CD8-positive, alpha-beta memory T cell (primary cell): ENCODE data around the gene TNIK. TPM values are rescaled to one million over a fixed set of nuclear protein-coding genes. Genes with fewer than 3 reads are reported as not detected.

ENCODE experiments used
- CTCF ChIA-PET: fragments of 350-600 bp; sonication (Branson Sonifier 250); formaldehyde crosslinking; loops from one replicate; lab custom pipeline; 2021; ENCODE audit warnings: antibody characterized with exemption; lab: Charles Lee
- POLR2A ChIA-PET: fragments of 350-600 bp; sonication (Branson Sonifier 250); formaldehyde crosslinking; loops from one replicate; lab custom pipeline; 2021; ENCODE audit warnings: antibody characterized with exemption; lab: Charles Lee
- DNase-seq, 5 donors: peaks; one replicate each; pipeline versions ENCODE4 v3.0.0 to v3.0.0-alpha.2; 2020 to 2022; ENCODE audit warnings: mixed read lengths in 1 of 5
- H3K27ac ChIP-seq: one replicate; pipeline ENCODE4 v1.7.0; 2013; ENCODE audit warnings: low read depth, mild to moderate bottlenecking, low read length, moderate library complexity
- H3K27me3 ChIP-seq: 2 replicates; pipeline ENCODE4 v1.7.0; 2013; ENCODE audit warnings: low read length, mild to moderate bottlenecking; ENCODE audit not compliant: insufficient read depth, poor library complexity, severe bottlenecking
- H3K36me3 ChIP-seq: 2 replicates; pipeline ENCODE4 v1.7.0; 2013; ENCODE audit warnings: mild to moderate bottlenecking, low read length, moderate library complexity; ENCODE audit not compliant: insufficient read depth
- H3K4me1 ChIP-seq: 2 replicates; pipeline ENCODE4 v1.7.0; 2013; ENCODE audit warnings: mild to moderate bottlenecking, low read length, moderate library complexity; ENCODE audit not compliant: insufficient read depth
- H3K4me3 ChIP-seq: 2 replicates; pipeline ENCODE4 v1.7.0; 2013; ENCODE audit warnings: mild to moderate bottlenecking, low read length
- H3K9me3 ChIP-seq: 2 replicates; pipeline ENCODE4 v1.7.0; 2013; ENCODE audit warnings: mild to moderate bottlenecking, low read length
- H3K27ac Mint-ChIP-seq, 8 donors: one replicate each; pipeline ENCODE4 v1.8.0; 2020 to 2021; ENCODE audit warnings: mixed read lengths in 8 of 8, mild to moderate bottlenecking in 6 of 8, inconsistent platforms in 3 of 8, moderate library complexity in 3 of 8
- H3K27me3 Mint-ChIP-seq, 2 donors: one replicate each; pipeline ENCODE4 v1.8.0; 2020 to 2021; ENCODE audit warnings: mixed read lengths in 2 of 2, mild to moderate bottlenecking in 1 of 2, moderate library complexity in 1 of 2
- H3K36me3 Mint-ChIP-seq, 3 donors: one replicate each; pipeline ENCODE4 v1.8.0; 2020 to 2021; ENCODE audit warnings: mixed read lengths in 3 of 3, inconsistent platforms in 1 of 3, mild to moderate bottlenecking in 1 of 3
- H3K4me1 Mint-ChIP-seq, 3 donors: one replicate each; pipeline ENCODE4 v1.8.0; 2020 to 2021; ENCODE audit warnings: mixed read lengths in 3 of 3, inconsistent platforms in 1 of 3, mild to moderate bottlenecking in 1 of 3
- H3K4me3 Mint-ChIP-seq, 7 donors: one replicate each; pipeline ENCODE4 v1.8.0; 2020 to 2021; ENCODE audit warnings: mixed read lengths in 7 of 7, mild to moderate bottlenecking in 6 of 7, moderate library complexity in 4 of 7, inconsistent platforms in 2 of 7
- H3K9me3 Mint-ChIP-seq, 5 donors: one replicate each; pipeline ENCODE4 v1.8.0; 2020 to 2022; ENCODE audit warnings: mixed read lengths in 5 of 5, mild to moderate bottlenecking in 3 of 5, moderate library complexity in 2 of 5, inconsistent platforms in 1 of 5
- polyA plus RNA-seq: library from polyadenylated mRNA; unstranded; fragments of 300-500 nt; fragmentation: Illumina TruSeq; gene quantifications from one replicate; pipeline ENCODE4 v1.2.3, GENCODE V29; 2021
- total RNA-seq, 2 experiments: library from RNA; stranded (reverse); gene quantifications; one replicate each; pipeline ENCODE4 v1.2.3, GENCODE V29; 2021

Gene TNIK
- total and polyA plus RNA-seq, 3 experiments from 2014 or later = 15.9 to 19.2 (median 17.7) TPM

- DNase-seq = no peak
- no peak overlapping the region for H3K4me3 ChIP-seq
- CTCF ChIA-PET = no interaction called here
- no peaks in the 10 kb centered on the region for H3K9me3 Mint-ChIP-seq
- POLR2A ChIA-PET = no interaction called here
- H3K36me3 ChIP-seq = peaks cover 43% of the 10 kb centered on the region
- H3K27ac ChIP-seq = no peak overlapping the region
- peaks cover 37 to 89% (median 52%) of the 10 kb centered on the region in 3 donors for H3K36me3 Mint-ChIP-seq
- H3K4me1 Mint-ChIP-seq = no peaks in the 10 kb centered on the region
- H3K27me3 Mint-ChIP-seq = no peaks in the 10 kb centered on the region
- H3K4me1 ChIP-seq = no peaks in the 10 kb centered on the region
- no peak overlapping the region for H3K27ac Mint-ChIP-seq
- no peak overlapping the region for H3K4me3 Mint-ChIP-seq
- H3K27me3 ChIP-seq = no peaks in the 10 kb centered on the region
- H3K9me3 ChIP-seq = no peaks in the 10 kb centered on the region
Measured at GRCh38 chr3:171066206-171066605, 394.0 kb downstream of the TNIK start.

GRCh38 chr3:171065732-171066131 is 394.5 kb downstream of the TNIK start:
- Histone ChIP-seq H3K9me3 (no peaks in the 10 kb centered on the region), H3K4me1 (no peaks in the 10 kb centered on the region), H3K36me3 (peaks cover 42% of the 10 kb centered on the region), H3K27me3 (no peaks in the 10 kb centered on the region), H3K27ac (no peak overlapping the region), H3K4me3 (no peak overlapping the region)
- Mint-ChIP-seq H3K27ac (no peak overlapping the region), H3K27me3 (no peaks in the 10 kb centered on the region), H3K4me3 (no peak overlapping the region), H3K9me3 (no peaks in the 10 kb centered on the region), H3K4me1 (no peaks in the 10 kb centered on the region), H3K36me3 (peaks cover 37 to 87% (median 51%) of the 10 kb centered on the region in 3 donors)
- ChIA-PET CTCF (no interaction called here), POLR2A (no interaction called here)
- no peak for DNase-seq

DNA sequence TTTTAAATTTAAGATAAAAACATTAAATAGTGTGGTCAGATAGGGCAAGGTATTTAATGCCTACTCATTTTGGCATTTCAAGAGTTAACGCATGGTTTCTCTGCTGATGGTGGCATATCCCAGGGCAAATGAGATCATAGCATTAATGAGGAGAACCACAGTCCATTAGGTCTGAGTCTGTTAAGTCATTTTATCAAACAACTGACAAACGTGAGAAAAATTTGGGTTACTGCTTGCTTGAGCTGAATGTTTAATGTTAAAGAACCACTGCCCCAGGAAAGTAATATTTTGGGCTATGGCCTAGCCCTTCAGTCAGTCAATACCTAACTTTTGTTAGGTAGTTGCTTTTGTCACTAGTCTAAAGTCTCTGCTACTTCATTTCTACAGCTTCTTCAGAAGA is 395.7 kb downstream of the TNIK start:
- no peak overlapping the region for H3K27ac Mint-ChIP-seq
- peaks cover 26 to 76% (median 43%) of the 10 kb centered on the region in 3 donors for H3K36me3 Mint-ChIP-seq
- no peaks in the 10 kb centered on the region for H3K27me3 Mint-ChIP-seq
- Histone ChIP-seq H3K36me3 (peaks cover 29% of the 10 kb centered on the region), H3K9me3 (no peaks in the 10 kb centered on the region), H3K4me3 (no peak overlapping the region), H3K4me1 (no peaks in the 10 kb centered on the region), H3K27ac (no peak overlapping the region), H3K27me3 (no peaks in the 10 kb centered on the region)
- H3K4me3 Mint-ChIP-seq = no peak overlapping the region
- POLR2A ChIA-PET = no interaction called here
- DNase-seq = no peak
- CTCF ChIA-PET = no interaction called here
- H3K9me3 Mint-ChIP-seq = no peaks in the 10 kb centered on the region
- H3K4me1 Mint-ChIP-seq = no peaks in the 10 kb centered on the region

GRCh38 chr3:171061749-171062148 is 398.5 kb downstream of the TNIK start:
- DNase-seq = no peak
- POLR2A ChIA-PET = no interaction called here
- Mint-ChIP-seq H3K36me3 (peaks cover 19 to 53% (median 26%) of the 10 kb centered on the region in 3 donors), H3K27ac (peak overlapping the region in 1 of 8 donors; percentile 17), H3K9me3 (no peaks in the 10 kb centered on the region), H3K4me3 (no peak overlapping the region), H3K27me3 (no peaks in the 10 kb centered on the region), H3K4me1 (no peaks in the 10 kb centered on the region)
- CTCF ChIA-PET = no interaction called here
- H3K27me3 ChIP-seq = no peaks in the 10 kb centered on the region
- H3K4me1 ChIP-seq = no peaks in the 10 kb centered on the region
- H3K27ac ChIP-seq = no peak overlapping the region
- peaks cover 17% of the 10 kb centered on the region for H3K36me3 ChIP-seq
- no peaks in the 10 kb centered on the region for H3K9me3 ChIP-seq
- H3K4me3 ChIP-seq = no peak overlapping the region

DNA sequence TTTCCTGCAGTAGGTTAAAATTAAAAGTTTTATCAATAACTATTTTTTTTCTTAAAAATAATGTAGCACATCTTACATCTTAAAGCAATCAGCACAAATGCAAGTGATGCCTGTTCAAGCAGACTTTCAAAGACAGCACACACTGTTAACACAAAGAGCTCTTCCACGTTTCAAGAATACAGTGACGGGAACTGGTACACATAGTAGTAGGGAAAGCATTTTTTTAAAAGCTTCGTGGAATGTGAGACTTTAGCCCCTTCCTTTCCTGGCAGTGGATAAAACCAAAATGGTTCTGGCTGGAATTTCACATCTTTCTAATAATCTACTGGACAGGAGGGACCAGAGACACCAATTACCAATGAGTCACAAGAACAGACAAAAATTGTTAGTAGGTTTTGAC is 400.2 kb downstream of the TNIK start:
- H3K4me3 Mint-ChIP-seq = no peak overlapping the region
- ChIA-PET POLR2A (no interaction called here), CTCF (no interaction called here)
- H3K4me1 ChIP-seq = no peaks in the 10 kb centered on the region
- H3K9me3 Mint-ChIP-seq = no peaks in the 10 kb centered on the region
- H3K27ac Mint-ChIP-seq = peak overlapping the region in 1 of 8 donors; percentile 17
- DNase-seq = no peak
- no peaks in the 10 kb centered on the region for H3K36me3 ChIP-seq
- H3K36me3 Mint-ChIP-seq = peaks cover 5 to 35% (median 19%) of the 10 kb centered on the region in 3 donors
- H3K9me3 ChIP-seq = no peaks in the 10 kb centered on the region
- H3K27ac ChIP-seq = no peak overlapping the region
- H3K4me3 ChIP-seq = no peak overlapping the region
- no peaks in the 10 kb centered on the region for H3K27me3 ChIP-seq
- H3K27me3 Mint-ChIP-seq = no peaks in the 10 kb centered on the region
- H3K4me1 Mint-ChIP-seq = no peaks in the 10 kb centered on the region

GRCh38 chr3:171058873-171059603 is 401.2 kb downstream of the TNIK start:
- no peaks in the 10 kb centered on the region for H3K27me3 Mint-ChIP-seq
- peaks cover 5 to 27% (median 17%) of the 10 kb centered on the region in 3 donors for H3K36me3 Mint-ChIP-seq
- Histone ChIP-seq H3K36me3 (no peaks in the 10 kb centered on the region), H3K4me3 (no peak overlapping the region), H3K27ac (no peak overlapping the region), H3K4me1 (no peaks in the 10 kb centered on the region), H3K9me3 (no peaks in the 10 kb centered on the region), H3K27me3 (no peaks in the 10 kb centered on the region)
- H3K4me3 Mint-ChIP-seq = no peak overlapping the region
- peak overlapping the region in 1 of 8 donors; percentile 4 for H3K27ac Mint-ChIP-seq
- CTCF ChIA-PET = no interaction called here
- H3K9me3 Mint-ChIP-seq = no peaks in the 10 kb centered on the region
- POLR2A ChIA-PET = no interaction called here
- no peaks in the 10 kb centered on the region for H3K4me1 Mint-ChIP-seq
- DNase-seq = no peak

- Histone ChIP-seq H3K4me1 (no peaks in the 10 kb centered on the region), H3K9me3 (no peaks in the 10 kb centered on the region), H3K4me3 (no peak overlapping the region), H3K27me3 (no peaks in the 10 kb centered on the region), H3K27ac (no peak overlapping the region), H3K36me3 (no peaks in the 10 kb centered on the region)
- CTCF ChIA-PET = no interaction called here
- POLR2A ChIA-PET = no interaction called here
- peaks cover 5 to 17% (median 11%) of the 10 kb centered on the region in 3 donors for H3K36me3 Mint-ChIP-seq
- H3K9me3 Mint-ChIP-seq = no peaks in the 10 kb centered on the region
- no peak for DNase-seq
- H3K4me1 Mint-ChIP-seq = peaks cover 0 to 4% (median 0%) of the 10 kb centered on the region in 3 donors
- no peak overlapping the region for H3K27ac Mint-ChIP-seq
- H3K27me3 Mint-ChIP-seq = no peaks in the 10 kb centered on the region
- no peak overlapping the region for H3K4me3 Mint-ChIP-seq
Measured at GRCh38 chr3:171058058-171058457, 402.1 kb downstream of the TNIK start.

GRCh38 chr3:171057072-171057471 is 403.1 kb downstream of the TNIK start:
- no peaks in the 10 kb centered on the region for H3K27me3 Mint-ChIP-seq
- peaks cover 0 to 4% (median 0%) of the 10 kb centered on the region in 3 donors for H3K4me1 Mint-ChIP-seq
- Histone ChIP-seq H3K4me1 (no peaks in the 10 kb centered on the region), H3K9me3 (no peaks in the 10 kb centered on the region), H3K36me3 (no peaks in the 10 kb centered on the region), H3K27me3 (no peaks in the 10 kb centered on the region), H3K27ac (no peak overlapping the region), H3K4me3 (no peak overlapping the region)
- H3K4me3 Mint-ChIP-seq = no peak overlapping the region
- H3K27ac Mint-ChIP-seq = no peak overlapping the region
- no peak for DNase-seq
- CTCF ChIA-PET = no interaction called here
- H3K36me3 Mint-ChIP-seq = peaks cover 3 to 10% (median 5%) of the 10 kb centered on the region in 3 donors
- POLR2A ChIA-PET = no interaction called here
- H3K9me3 Mint-ChIP-seq = no peaks in the 10 kb centered on the region
